PC-3 (cell line): ENCODE data around the gene TRAPPC2L. TPM values are rescaled to one million over a fixed set of nuclear protein-coding genes. Genes with fewer than 3 reads are reported as not detected.

ENCODE experiments used
- ATAC-seq: fragments of 200-7000 bp; cut with Tn5 transposase; 2 replicates; pipeline ENCODE4 v1.9.1; 2020; ENCODE audit warnings: mild to moderate bottlenecking, moderate library complexity
- BruUV-seq: library from RNA; stranded (reverse); fragments of 400-500 nt; replicated peaks from 2 replicates; lab custom pipeline; 2021; lab: Mats Ljungman, UMichigan
- CTCF ChIA-PET: fragments of 300-600 bp; sonication (Branson Sonifier 250); formaldehyde crosslinking; loops from one replicate; lab custom pipeline; 2022; ENCODE audit warnings: antibody characterized with exemption; lab: Charles Lee
- POLR2A ChIA-PET: fragments of 300-600 bp; sonication (Branson Sonifier 250); formaldehyde crosslinking; loops from one replicate; lab custom pipeline; 2022; ENCODE audit warnings: antibody characterized with exemption; ENCODE audit not compliant: unreplicated experiment; lab: Charles Lee
- DNase-seq: peaks from one replicate; pipeline ENCODE4 v3.0.0-alpha.2; 2015
- H2AFZ ChIP-seq: fragments of 300-600 bp; sonication (generic); 2 replicates; pipeline ENCODE4 v1.6.0; 2016; ENCODE audit warnings: antibody characterized with exemption, low read length
- H3F3A ChIP-seq: fragments of 300-600 bp; sonication (generic); one replicate; pipeline ENCODE4 v1.6.0; 2017; ENCODE audit warnings: antibody characterized with exemption, low read length, control low read depth, mild to moderate bottlenecking; ENCODE audit not compliant: unreplicated experiment
- H3K27ac ChIP-seq: fragments of 300-600 bp; sonication (generic); 2 replicates; pipeline ENCODE4 v1.5.1; 2016; ENCODE audit warnings: mild to moderate bottlenecking, low read length
- H3K27me3 ChIP-seq: fragments of 300-600 bp; sonication (generic); 2 replicates; pipeline ENCODE4 v1.6.1; 2016; ENCODE audit warnings: low read length, mixed read lengths
- H3K36me3 ChIP-seq: fragments of 300-600 bp; sonication (generic); 2 replicates; pipeline ENCODE4 v1.6.1; 2016; ENCODE audit warnings: low read depth, mixed run types, low read length, mixed read lengths
- H3K4me1 ChIP-seq: fragments of 300-600 bp; sonication (generic); 2 replicates; pipeline ENCODE4 v1.5.1; 2016; ENCODE audit warnings: low read length; ENCODE audit not compliant: insufficient read depth
- H3K4me2 ChIP-seq: fragments of 300-600 bp; sonication (generic); 2 replicates; pipeline ENCODE4 v1.6.0; 2016; ENCODE audit warnings: low read length
- H3K4me3 ChIP-seq: fragments of 300-600 bp; sonication (generic); 2 replicates; pipeline ENCODE4 v1.5.1; 2016; ENCODE audit warnings: mild to moderate bottlenecking, low read length, mixed read lengths
- H3K79me2 ChIP-seq: fragments of 300-600 bp; sonication (generic); 2 replicates; pipeline ENCODE4 v1.6.1; 2017; ENCODE audit warnings: low read length, mixed read lengths
- H3K9ac ChIP-seq: fragments of 300-600 bp; sonication (generic); 2 replicates; pipeline ENCODE4 v1.6.0; 2016; ENCODE audit warnings: mild to moderate bottlenecking, low read length
- H3K9me2 ChIP-seq: fragments of 300-600 bp; sonication (generic); replicated peaks from 2 replicates; pipeline ENCODE4 v1.6.1; 2016; ENCODE audit warnings: mixed run types, low read length, mixed read lengths
- H3K9me3 ChIP-seq: fragments of 300-600 bp; sonication (generic); 2 replicates; pipeline ENCODE4 v1.6.1; 2016; ENCODE audit warnings: low read length, mixed read lengths
- H4K20me1 ChIP-seq: fragments of 300-600 bp; sonication (generic); 2 replicates; pipeline ENCODE4 v1.6.1; 2016; ENCODE audit warnings: low read length, mixed read lengths
- EZH2 ChIP-seq: fragments of 300-600 bp; sonication (generic); IDR thresholded peaks from one replicate; pipeline ENCODE4 v1.6.1; 2017; ENCODE audit warnings: antibody characterized with exemption, mild to moderate bottlenecking, low read length; ENCODE audit not compliant: unreplicated experiment
- EZH2phosphoT487 ChIP-seq: fragments of 300-600 bp; sonication (generic); IDR thresholded peaks from 2 replicates; pipeline ENCODE4 v1.6.1; 2018; ENCODE audit warnings: mild to moderate bottlenecking, antibody characterized with exemption, low read length, borderline replicate concordance
- intact Hi-C: fragments of 100-400 bp; cut with micrococcal nuclease; formaldehyde crosslinking; loops from 2 replicates; pipeline ENCODE4 v1.9.0; 2023
- total RNA-seq: library from RNA; depleted of rRNA; stranded (reverse); fragments of >200 nt; gene quantifications from 2 replicates; pipeline ENCODE4 v1.2.3, GENCODE V29; 2014
- TF ChIP-seq, protein P1 (sequence below): fragments of 300-600 bp; sonication (generic); conservative IDR thresholded peaks from 2 replicates; pipeline ENCODE4 v1.5.1; 2017; ENCODE audit warnings: antibody characterized with exemption, low read depth, mild to moderate bottlenecking, low read length

Gene TRAPPC2L
- total RNA-seq, 1 experiment from 2014 or later, result 77.5 TPM

DNA sequence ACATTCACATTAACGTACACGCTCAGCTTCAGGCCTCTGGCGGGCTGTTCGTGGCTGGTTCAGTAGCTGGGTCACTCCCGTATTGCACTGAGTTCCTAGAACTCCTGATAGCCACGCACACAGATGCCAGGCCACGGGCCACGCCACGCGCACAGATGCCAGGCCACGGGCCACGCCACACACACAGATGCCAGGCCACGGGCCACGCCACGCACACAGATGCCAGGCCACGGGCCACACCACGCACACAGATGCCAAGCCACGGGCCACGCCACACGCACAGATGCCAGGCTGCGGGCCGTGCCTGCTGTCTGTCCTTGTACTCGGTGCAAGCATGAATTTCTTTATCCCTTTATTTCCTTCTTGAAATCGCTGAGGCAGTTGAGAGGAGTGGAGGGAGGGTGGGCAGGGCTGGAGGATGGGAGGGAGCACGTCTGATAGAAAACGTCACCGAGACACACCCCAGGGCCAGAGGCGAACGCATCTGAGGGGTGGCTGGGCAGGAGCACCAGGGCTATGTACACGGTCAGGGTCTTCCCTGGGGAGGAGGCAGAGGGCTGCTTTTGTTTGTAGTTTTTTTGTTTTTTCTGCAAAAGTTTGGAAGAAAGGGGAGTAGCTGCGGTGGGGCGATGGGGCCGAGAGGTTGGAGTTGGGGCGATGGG is 18.1 kb downstream of the TRAPPC2L start:
- Histone ChIP-seq H4K20me1 (no peaks in the 10 kb centered on the region), H3K9ac (no peak overlapping the region), H3K36me3 (no peaks in the 10 kb centered on the region), H3K27ac (no peak overlapping the region), H3K27me3 (no peaks in the 10 kb centered on the region), H3F3A (no peaks in the 10 kb centered on the region), H3K4me2 (no peak overlapping the region), H3K4me3 (no peak overlapping the region), H3K79me2 (no peaks in the 10 kb centered on the region), H2AFZ (no peak overlapping the region), H3K9me2 (no peaks in the 10 kb centered on the region), H3K9me3 (no peaks in the 10 kb centered on the region), H3K4me1 (no peaks in the 10 kb centered on the region)
- TF ChIP-seq EZH2, result no peak
- TF ChIP-seq, protein P1, sequence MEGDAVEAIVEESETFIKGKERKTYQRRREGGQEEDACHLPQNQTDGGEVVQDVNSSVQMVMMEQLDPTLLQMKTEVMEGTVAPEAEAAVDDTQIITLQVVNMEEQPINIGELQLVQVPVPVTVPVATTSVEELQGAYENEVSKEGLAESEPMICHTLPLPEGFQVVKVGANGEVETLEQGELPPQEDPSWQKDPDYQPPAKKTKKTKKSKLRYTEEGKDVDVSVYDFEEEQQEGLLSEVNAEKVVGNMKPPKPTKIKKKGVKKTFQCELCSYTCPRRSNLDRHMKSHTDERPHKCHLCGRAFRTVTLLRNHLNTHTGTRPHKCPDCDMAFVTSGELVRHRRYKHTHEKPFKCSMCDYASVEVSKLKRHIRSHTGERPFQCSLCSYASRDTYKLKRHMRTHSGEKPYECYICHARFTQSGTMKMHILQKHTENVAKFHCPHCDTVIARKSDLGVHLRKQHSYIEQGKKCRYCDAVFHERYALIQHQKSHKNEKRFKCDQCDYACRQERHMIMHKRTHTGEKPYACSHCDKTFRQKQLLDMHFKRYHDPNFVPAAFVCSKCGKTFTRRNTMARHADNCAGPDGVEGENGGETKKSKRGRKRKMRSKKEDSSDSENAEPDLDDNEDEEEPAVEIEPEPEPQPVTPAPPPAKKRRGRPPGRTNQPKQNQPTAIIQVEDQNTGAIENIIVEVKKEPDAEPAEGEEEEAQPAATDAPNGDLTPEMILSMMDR, result no peak
- ATAC-seq (no peak), DNase-seq (no peak)
- POLR2A ChIA-PET, result no interaction called here
- BruUV-seq, result no TSS peak
- CTCF ChIA-PET, result no interaction called here
- intact Hi-C loops, result no loop called here

DNA sequence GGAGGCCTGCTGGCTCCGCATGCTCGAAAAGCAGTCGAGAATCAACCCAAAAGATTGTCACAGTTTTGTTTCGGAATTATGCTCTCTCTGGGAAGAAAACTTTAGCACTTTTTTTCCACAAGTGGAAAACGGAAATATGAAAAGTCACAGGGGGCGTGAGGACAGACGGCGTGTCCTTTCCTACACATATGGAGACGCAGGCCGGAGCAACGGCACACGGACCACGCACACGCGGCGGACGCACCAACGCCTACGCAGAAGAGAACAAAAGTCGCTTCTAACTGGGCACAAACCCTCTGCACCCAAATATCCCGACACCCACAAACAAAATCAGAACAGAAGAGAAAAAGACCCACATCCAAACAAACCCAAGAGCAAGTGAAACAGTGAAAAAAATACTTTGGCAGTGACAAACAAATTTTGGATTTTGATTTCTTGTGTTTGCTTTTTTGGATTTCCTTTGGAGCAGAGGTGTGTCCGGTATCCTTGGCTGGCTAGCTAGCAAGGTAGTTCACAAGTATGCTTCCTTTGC is 18.8 kb downstream of the TRAPPC2L start:
- no peak for DNase-seq
- Histone ChIP-seq H3K9me3 (no peaks in the 10 kb centered on the region), H3K27ac (no peak overlapping the region), H3K4me3 (no peak overlapping the region), H3K4me2 (no peak overlapping the region), H2AFZ (no peak overlapping the region), H3K79me2 (no peaks in the 10 kb centered on the region), H4K20me1 (no peaks in the 10 kb centered on the region), H3K9ac (no peak overlapping the region), H3K36me3 (no peaks in the 10 kb centered on the region), H3K9me2 (no peaks in the 10 kb centered on the region), H3K27me3 (no peaks in the 10 kb centered on the region), H3F3A (no peaks in the 10 kb centered on the region), H3K4me1 (no peaks in the 10 kb centered on the region)
- intact Hi-C loops, result no loop called here
- no peak for ATAC-seq
- no TSS peak for BruUV-seq
- ChIA-PET CTCF (no interaction called here), POLR2A (no interaction called here)
- TF ChIP-seq, protein P1, result no peak
- TF ChIP-seq EZH2 (no peak), EZH2phosphoT487 (no peak)

DNA sequence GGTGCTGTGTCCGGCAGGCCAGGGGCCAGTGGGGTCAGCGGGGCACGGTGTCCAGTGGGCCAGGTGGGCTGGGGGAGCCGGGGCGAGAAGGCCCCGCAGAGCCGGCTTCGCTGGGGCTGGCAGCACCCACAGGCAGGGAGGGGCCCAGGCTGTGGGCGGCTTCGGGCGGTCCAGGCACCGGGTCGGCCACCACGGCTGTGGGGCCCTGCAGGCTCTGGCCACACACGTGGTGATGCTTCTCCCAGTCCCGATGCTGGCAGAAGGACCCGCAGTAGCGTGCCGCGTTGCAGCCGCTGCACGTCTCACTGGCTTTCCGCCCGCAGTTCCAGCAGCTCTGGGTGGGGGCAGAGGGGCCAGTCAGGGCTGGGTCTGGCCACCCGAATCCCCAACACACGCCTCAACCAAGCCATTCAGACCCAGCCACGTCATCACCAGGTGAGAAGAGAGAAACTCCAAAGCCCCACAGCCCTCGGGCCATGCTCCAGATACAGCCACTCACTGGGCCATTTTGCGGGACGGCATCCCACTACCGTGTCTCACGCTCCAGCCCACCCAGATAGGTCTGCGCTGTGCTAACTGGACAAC is 20.1 kb downstream of the TRAPPC2L start:
- Histone ChIP-seq H3K4me1 (no peaks in the 10 kb centered on the region), H2AFZ (no peak overlapping the region), H4K20me1 (no peaks in the 10 kb centered on the region), H3K9me3 (no peaks in the 10 kb centered on the region), H3F3A (no peaks in the 10 kb centered on the region), H3K27ac (no peak overlapping the region), H3K9me2 (no peaks in the 10 kb centered on the region), H3K9ac (no peak overlapping the region), H3K4me2 (no peak overlapping the region), H3K79me2 (no peaks in the 10 kb centered on the region), H3K27me3 (no peaks in the 10 kb centered on the region), H3K4me3 (no peak overlapping the region), H3K36me3 (no peaks in the 10 kb centered on the region)
- DNase-seq (no peak), ATAC-seq (no peak)
- ChIA-PET POLR2A (no interaction called here), CTCF (no interaction called here)
- no TSS peak for BruUV-seq
- intact Hi-C loops, result no loop called here
- TF ChIP-seq EZH2phosphoT487, result no peak
- TF ChIP-seq, protein P1, result no peak
- TF ChIP-seq EZH2, result no peak
